Endothelial cell of umbilical vein (primary cell): ENCODE results near the gene SNX25. TPM values are rescaled to one million over a fixed set of nuclear protein-coding genes. Genes with fewer than 3 reads are reported as not detected.

Experiments used
- BruUV-seq: library from RNA; stranded (reverse); fragments of 400-500 nt; replicated peaks from 2 replicates; lab custom pipeline; 2021; lab: Mats Ljungman, UMichigan
- CTCF ChIA-PET: fragments of 300-600, 350-600 bp; sonication (Branson Sonifier 250); formaldehyde crosslinking; loops from one replicate; lab custom pipeline; 2021; ENCODE audit warnings: antibody characterized with exemption, inconsistent platforms; lab: Charles Lee
- POLR2A ChIA-PET: fragments of 300-600, 350-600 bp; sonication (Branson Sonifier 250); formaldehyde crosslinking; loops from one replicate; lab custom pipeline; 2021; ENCODE audit warnings: antibody characterized with exemption, inconsistent platforms; lab: Charles Lee
- DNase-seq: peaks from one replicate; pipeline ENCODE4 v3.0.0-alpha.2; 2011; ENCODE audit warnings: low read depth, low spot score
- FAIRE-seq: peaks from 2 replicates; lab custom pipeline; 2011; peaks lifted over from hg19 to GRCh38; lab: Jason Lieb, UNC
- H2AFZ ChIP-seq: 2 replicates; pipeline ENCODE4 v1.6.0; 2012; ENCODE audit warnings: low read depth, low read length, control low read depth, inconsistent platforms
- H3K27ac ChIP-seq: 2 replicates; pipeline ENCODE4 v1.5.1; 2011; ENCODE audit warnings: low read depth, mild to moderate bottlenecking, control low read depth, low read length, moderate library complexity; ENCODE audit not compliant: insufficient read depth
- H3K27me3 ChIP-seq, 2 experiments: 2 replicates each; pipeline versions ENCODE4 v1.6.0 to v1.6.1; 2011; ENCODE audit warnings: low read length in 2 of 2, mixed read lengths in 1 of 2; ENCODE audit not compliant: control insufficient read depth in 2 of 2, insufficient read depth in 2 of 2
- H3K36me3 ChIP-seq, 2 experiments: 2 replicates in 1 of 2; 3 replicates in 1 of 2; pipeline ENCODE4 v1.5.1; 2011; ENCODE audit warnings: low read length in 2 of 2, mild to moderate bottlenecking in 1 of 2, moderate library complexity in 1 of 2; ENCODE audit not compliant: control insufficient read depth in 2 of 2, insufficient read depth in 2 of 2; ENCODE audit errors: extremely low read depth in 1 of 2
- H3K4me1 ChIP-seq: 3 replicates; pipeline ENCODE4 v1.5.1; 2011; ENCODE audit warnings: mild to moderate bottlenecking, low read length; ENCODE audit not compliant: control insufficient read depth, insufficient read depth; ENCODE audit errors: extremely low read depth
- H3K4me2 ChIP-seq: 2 replicates; pipeline ENCODE4 v1.6.1; 2011; ENCODE audit warnings: low read length, control low read depth, mixed read lengths; ENCODE audit not compliant: insufficient read depth
- H3K4me3 ChIP-seq, 3 experiments: fragments of 200-600 bp in 1 of 3; sonication (generic), shearing (Covaris generic) in 1 of 3; replicated peaks in 1 of 3; 2 replicates each; pipeline ENCODE4 v1.5.1; 2011 to 2016; ENCODE audit warnings: control low read depth in 3 of 3, low read length in 3 of 3, mild to moderate bottlenecking in 2 of 3, inconsistent platforms in 1 of 3, low read depth in 1 of 3, moderate library complexity in 1 of 3; ENCODE audit not compliant: insufficient read depth in 1 of 3
- H3K79me2 ChIP-seq: 2 replicates; pipeline ENCODE4 v1.6.0; 2012; ENCODE audit warnings: low read length, inconsistent platforms; ENCODE audit not compliant: control insufficient read depth, insufficient read depth
- H3K9ac ChIP-seq: replicated peaks from 2 replicates; pipeline ENCODE3; 2011; ENCODE audit warnings: low read length, control low read depth; ENCODE audit not compliant: insufficient read depth; ENCODE audit errors: extremely low read depth
- H3K9me1 ChIP-seq: replicated peaks from 3 replicates; pipeline ENCODE4 v1.6.0; 2011; ENCODE audit warnings: mild to moderate bottlenecking, low read length; ENCODE audit not compliant: control insufficient read depth, insufficient read depth; ENCODE audit errors: extremely low read depth
- H3K9me3 ChIP-seq: replicated peaks from 2 replicates; pipeline ENCODE4 v1.5.1; 2012; ENCODE audit warnings: low read length, inconsistent platforms; ENCODE audit not compliant: control insufficient read depth, insufficient read depth
- H4K20me1 ChIP-seq: replicated peaks from 2 replicates; pipeline ENCODE3; 2011; ENCODE audit warnings: mild to moderate bottlenecking, low read length; ENCODE audit not compliant: control insufficient read depth, insufficient read depth; ENCODE audit errors: extremely low read depth
- EZH2 ChIP-seq: IDR thresholded peaks from 2 replicates; pipeline ENCODE4 v1.6.1; 2012; ENCODE audit warnings: borderline replicate concordance, low read depth, mild to moderate bottlenecking, moderate library complexity, low read length, inconsistent platforms; ENCODE audit not compliant: severe bottlenecking
- FOS ChIP-seq: IDR thresholded peaks from 2 replicates; pipeline ENCODE4 v1.6.1; 2011; ENCODE audit warnings: mild to moderate bottlenecking, low read length, moderate library complexity, borderline replicate concordance; ENCODE audit not compliant: insufficient read depth
- GATA2 ChIP-seq: IDR thresholded peaks from 2 replicates; pipeline ENCODE4 v1.7.0; 2011; ENCODE audit warnings: low read depth, mild to moderate bottlenecking, moderate library complexity, mixed read lengths, low read length; ENCODE audit not compliant: insufficient read length, insufficient read depth
- JUN ChIP-seq: IDR thresholded peaks from 2 replicates; pipeline ENCODE4 v1.6.1; 2011; ENCODE audit warnings: borderline replicate concordance, low read depth; ENCODE audit not compliant: insufficient read length, insufficient read depth
- MYC ChIP-seq: IDR thresholded peaks from one replicate; pipeline ENCODE4 v1.6.1; 2011; ENCODE audit warnings: mild to moderate bottlenecking, low read depth, low read length
- POLR2A ChIP-seq: IDR thresholded peaks from 2 replicates; pipeline ENCODE4 v1.6.1; 2012; ENCODE audit warnings: low read depth, mild to moderate bottlenecking, control low read depth, low read length
- POLR2AphosphoS5 ChIP-seq: IDR thresholded peaks from 2 replicates; pipeline ENCODE4 v1.6.1; 2012; ENCODE audit warnings: low read depth, mild to moderate bottlenecking, control low read depth, low read length, moderate library complexity; ENCODE audit not compliant: insufficient read depth
- dilution Hi-C: fragments of 300-500 bp; cut with MboI; formaldehyde crosslinking; loops from one replicate; pipeline ENCODE4 v1.15.0; 2019; ENCODE audit warnings: low sequenced_read_pairs; ENCODE audit not compliant: extremely low pct_ligation_motif_present
- intact Hi-C: fragments of 100-400 bp; cut with micrococcal nuclease; formaldehyde crosslinking; loops from one replicate; pipeline ENCODE4 v1.10.0; 2022
- polyA plus RNA-seq, 4 experiments: library from polyadenylated mRNA; depleted of rRNA in 3 of 4; stranded (reverse) in 3 of 4; unstranded in 1 of 4; fragments of >200 nt; gene quantifications; 2 replicates each; pipeline versions ENCODE4 v1.2.1 to v1.2.3, GENCODE V29; 2011 to 2012; ENCODE audit warnings: missing spikeins in 1 of 4
- total RNA-seq: library from RNA; stranded (reverse); gene quantifications from 2 replicates; pipeline ENCODE4 v1.2.3, GENCODE V29; 2021
- TF ChIP-seq, protein P1 (sequence below): IDR thresholded peaks from 2 replicates; pipeline ENCODE4 v1.6.1; 2011; ENCODE audit not compliant: insufficient read depth, insufficient read length
- TF ChIP-seq, protein P2 (sequence below), 2 donors: IDR thresholded peaks; 1 replicate in 1 of 2; 2 replicates in 1 of 2; pipeline ENCODE4 v1.5.1; 2011; ENCODE audit warnings: low read length in 2 of 2, mild to moderate bottlenecking in 2 of 2, moderate library complexity in 2 of 2, control low read depth in 1 of 2, inconsistent platforms in 1 of 2, low read depth in 1 of 2; ENCODE audit not compliant: insufficient read depth in 1 of 2; ENCODE audit errors: extremely low read depth in 1 of 2

Gene SNX25
- total and polyA plus RNA-seq, 2 donors (not counting 3 experiments of a cell fraction or from before 2014, with no cell fraction given) = 6.6 to 16.1 TPM

DNA sequence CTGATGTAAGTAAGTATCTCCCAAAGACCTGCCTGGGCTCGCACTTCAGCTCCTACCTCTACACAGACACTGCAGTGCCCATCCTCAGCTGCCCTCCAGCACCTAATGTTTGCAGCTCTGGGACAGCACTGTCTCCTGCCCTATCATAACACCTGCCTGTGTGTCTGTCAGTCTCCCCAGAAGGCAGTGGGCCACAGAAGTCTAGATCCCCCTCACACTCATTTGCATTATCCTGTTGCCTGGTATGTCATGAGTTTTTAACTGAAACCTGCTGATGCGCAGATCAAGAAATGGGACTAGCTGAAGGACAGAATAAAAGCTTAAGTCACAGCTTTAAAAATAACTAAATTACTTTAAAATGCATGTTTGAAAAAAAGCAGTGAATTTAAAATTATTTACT, 143.3 kb downstream of the SNX25 start:
- Histone ChIP-seq H4K20me1 (no peaks in the 10 kb centered on the region), H2AFZ (no peak overlapping the region), H3K9me1 (no peaks in the 10 kb centered on the region), H3K4me3 (no peak overlapping the region), H3K4me2 (no peak overlapping the region), H3K27me3 (no peaks in the 10 kb centered on the region), H3K9me3 (no peaks in the 10 kb centered on the region), H3K9ac (no peak overlapping the region), H3K79me2 (no peaks in the 10 kb centered on the region), H3K27ac (no peak overlapping the region), H3K36me3 (peaks cover 0 to 7% of the 10 kb centered on the region in 2 experiments), H3K4me1 (peaks cover 7% of the 10 kb centered on the region)
- POLR2A ChIA-PET = no interaction called here
- CTCF ChIA-PET = interaction anchor here (1.5 kb wide), 1 partner anchor 27 kb away, joined by 3 read pairs; no protein-coding TSS in a partner anchor
- intact Hi-C loops = no loop called here
- no TSS peak for BruUV-seq
- no peak for TF ChIP-seq JUN
- no peak for TF ChIP-seq POLR2AphosphoS5
- TF ChIP-seq, protein P1, sequence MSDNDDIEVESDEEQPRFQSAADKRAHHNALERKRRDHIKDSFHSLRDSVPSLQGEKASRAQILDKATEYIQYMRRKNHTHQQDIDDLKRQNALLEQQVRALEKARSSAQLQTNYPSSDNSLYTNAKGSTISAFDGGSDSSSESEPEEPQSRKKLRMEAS = no peak
- TF ChIP-seq FOS = no peak
- no peak for TF ChIP-seq GATA2
- TF ChIP-seq POLR2A = no peak
- no peak for TF ChIP-seq EZH2
- no peak for TF ChIP-seq MYC
- dilution Hi-C loops = no loop called here
- FAIRE-seq (no peak), DNase-seq (no peak)

DNA sequence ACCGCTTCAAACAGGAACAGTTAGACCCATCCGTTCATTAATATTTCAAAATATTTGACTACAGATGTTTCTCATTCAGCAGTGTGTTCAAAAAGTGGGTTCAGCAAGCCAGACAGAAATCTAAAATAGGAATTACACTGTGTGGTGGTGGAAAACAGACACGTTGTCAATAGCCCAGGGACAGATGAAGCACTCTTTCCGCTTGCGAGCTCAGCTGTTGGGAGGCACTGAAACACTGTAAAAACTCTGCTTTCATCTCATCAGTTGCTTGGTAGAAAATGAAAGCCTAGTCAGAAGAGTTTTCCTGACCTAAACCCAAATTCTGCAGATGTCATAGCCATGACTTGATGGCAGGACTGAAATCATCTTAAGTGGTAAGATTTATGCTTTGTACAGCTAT, 147.8 kb downstream of the SNX25 start:
- dilution Hi-C loops (no loop called here), intact Hi-C loops (no loop called here)
- no peaks in the 10 kb centered on the region for H3K79me2 ChIP-seq
- no peaks in the 10 kb centered on the region for H4K20me1 ChIP-seq
- no peaks in the 10 kb centered on the region for H3K27me3 ChIP-seq
- FAIRE-seq (no peak), DNase-seq (peak; percentile 19)
- no peak overlapping the region for H2AFZ ChIP-seq
- peaks cover 31% of the 10 kb centered on the region for H3K4me1 ChIP-seq
- BruUV-seq = no TSS peak
- TF ChIP-seq EZH2 (no peak), POLR2AphosphoS5 (no peak), POLR2A (no peak), FOS (no peak), JUN (no peak), GATA2 (no peak), MYC (no peak)
- TF ChIP-seq, protein P1 = no peak
- TF ChIP-seq, protein P2, sequence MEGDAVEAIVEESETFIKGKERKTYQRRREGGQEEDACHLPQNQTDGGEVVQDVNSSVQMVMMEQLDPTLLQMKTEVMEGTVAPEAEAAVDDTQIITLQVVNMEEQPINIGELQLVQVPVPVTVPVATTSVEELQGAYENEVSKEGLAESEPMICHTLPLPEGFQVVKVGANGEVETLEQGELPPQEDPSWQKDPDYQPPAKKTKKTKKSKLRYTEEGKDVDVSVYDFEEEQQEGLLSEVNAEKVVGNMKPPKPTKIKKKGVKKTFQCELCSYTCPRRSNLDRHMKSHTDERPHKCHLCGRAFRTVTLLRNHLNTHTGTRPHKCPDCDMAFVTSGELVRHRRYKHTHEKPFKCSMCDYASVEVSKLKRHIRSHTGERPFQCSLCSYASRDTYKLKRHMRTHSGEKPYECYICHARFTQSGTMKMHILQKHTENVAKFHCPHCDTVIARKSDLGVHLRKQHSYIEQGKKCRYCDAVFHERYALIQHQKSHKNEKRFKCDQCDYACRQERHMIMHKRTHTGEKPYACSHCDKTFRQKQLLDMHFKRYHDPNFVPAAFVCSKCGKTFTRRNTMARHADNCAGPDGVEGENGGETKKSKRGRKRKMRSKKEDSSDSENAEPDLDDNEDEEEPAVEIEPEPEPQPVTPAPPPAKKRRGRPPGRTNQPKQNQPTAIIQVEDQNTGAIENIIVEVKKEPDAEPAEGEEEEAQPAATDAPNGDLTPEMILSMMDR (IDR thresholded peaks at IDR 0.05; ENCODE audit: extremely low read depth in 1 of 2, insufficient read depth in 1 of 2, low read depth in 1 of 2, low read length in 2 of 2) = no peak
- ChIA-PET CTCF (interaction anchor here (1.3 kb wide), 1 partner anchor 147 kb away, joined by 3 read pairs; the partner anchor contains the start of gene SNX25), POLR2A (no interaction called here)
- no peak overlapping the region for H3K4me2 ChIP-seq
- H3K4me3 ChIP-seq = no peak overlapping the region
- peaks cover 0 to 7% of the 10 kb centered on the region in 2 experiments for H3K36me3 ChIP-seq
- no peaks in the 10 kb centered on the region for H3K9me1 ChIP-seq
- no peaks in the 10 kb centered on the region for H3K9me3 ChIP-seq
- no peak overlapping the region for H3K9ac ChIP-seq
- peak overlapping the region; percentile 9 for H3K27ac ChIP-seq
